ENCODE measurements around the gene CCIN.
"Not testable (repeated sequence)": the region's sequence is repeated elsewhere in the genome, so short reads cannot be mapped to it uniquely, and the experiment has no call there.

The CCIN gene

DNA sequence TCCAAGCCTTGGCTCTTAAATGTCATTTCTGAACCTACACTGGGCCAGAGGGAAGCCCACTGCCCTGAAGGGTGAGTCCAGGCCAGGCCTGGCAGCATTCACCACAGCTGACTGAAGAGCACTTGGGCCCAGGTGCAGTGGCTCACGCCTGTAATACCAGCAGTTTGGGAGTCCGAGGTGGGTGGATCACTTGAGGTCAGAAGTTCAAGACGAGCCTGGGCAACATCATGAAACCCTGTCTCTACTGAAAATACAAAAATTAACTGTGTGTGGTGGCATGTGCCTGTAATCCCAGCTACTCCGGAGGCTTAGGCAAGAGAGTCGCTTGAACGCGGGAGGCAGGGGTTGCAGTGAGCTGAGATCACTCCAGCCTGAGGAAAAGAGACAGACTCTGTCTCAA is 5.1 kb downstream of the CCIN start:
- H3K4me3 Mint-ChIP-seq, result no peak overlapping the region
- H3K27ac Mint-ChIP-seq, result no peak overlapping the region
- H3K27me3 Mint-ChIP-seq, result peaks cover 22% of the 10 kb centered on the region
- peaks cover 12% of the 10 kb centered on the region for H3K4me1 Mint-ChIP-seq (ENCODE audit: low read depth)
- intact Hi-C loops (cut with micrococcal nuclease), result no loop called here
- no peaks in the 10 kb centered on the region for H3K36me3 Mint-ChIP-seq (ENCODE audit: low read depth)
- H3K9me3 Mint-ChIP-seq, result no peaks in the 10 kb centered on the region

DNA sequence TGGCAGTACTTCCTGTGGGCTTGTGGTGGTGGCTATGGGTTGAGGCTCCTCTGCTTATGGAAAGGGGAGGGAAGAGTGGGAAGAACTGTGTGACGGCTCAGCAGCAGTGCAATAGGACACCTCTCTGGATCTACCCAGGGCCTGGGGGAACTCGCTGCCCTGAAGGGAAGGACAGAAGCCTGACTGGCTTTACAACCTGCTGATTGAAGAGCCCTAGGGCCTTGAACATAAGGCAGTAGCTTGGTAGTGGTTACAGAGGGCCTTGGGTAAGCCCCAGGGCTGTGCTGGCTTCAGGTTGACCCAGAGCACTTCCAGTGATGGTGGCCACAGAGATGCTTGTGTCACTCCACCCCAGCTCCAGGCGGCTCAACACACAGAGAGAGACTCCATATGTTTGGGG is 5.5 kb downstream of the CCIN start:
- Mint-ChIP-seq H3K9me3 (no peaks in the 10 kb centered on the region), H3K27ac (no peak overlapping the region), H3K4me3 (no peak overlapping the region), H3K36me3 (ENCODE audit: low read depth) (no peaks in the 10 kb centered on the region), H3K27me3 (peaks cover 18% of the 10 kb centered on the region), H3K4me1 (ENCODE audit: low read depth) (peaks cover 8% of the 10 kb centered on the region)
- intact Hi-C loops (cut with micrococcal nuclease), result no loop called here

DNA sequence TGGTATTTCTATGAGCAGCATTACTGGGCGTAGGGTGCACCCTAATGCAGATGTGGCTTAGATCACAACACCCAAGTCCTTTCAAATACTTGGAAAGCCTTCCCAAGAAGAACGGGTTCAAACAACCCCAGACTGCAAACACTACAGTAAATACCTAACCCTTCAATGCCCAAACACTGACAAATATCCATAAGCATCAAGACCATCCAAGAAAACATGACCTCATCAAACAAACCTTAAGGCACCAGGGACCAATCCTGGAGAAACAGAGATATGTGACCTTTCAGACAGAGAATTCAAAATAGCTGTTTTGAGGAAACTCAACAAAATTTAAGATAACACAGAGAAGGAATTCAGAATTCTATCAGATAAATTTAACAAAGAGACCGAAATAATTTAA is 6.0 kb downstream of the CCIN start:
- H3K27me3 Mint-ChIP-seq, result peaks cover 16% of the 10 kb centered on the region
- H3K4me3 Mint-ChIP-seq; H3K27ac Mint-ChIP-seq; H3K36me3 Mint-ChIP-seq (ENCODE audit: low read depth); intact Hi-C loops (cut with micrococcal nuclease); H3K9me3 Mint-ChIP-seq; H3K4me1 Mint-ChIP-seq (ENCODE audit: low read depth): not testable (repeated sequence)

DNA sequence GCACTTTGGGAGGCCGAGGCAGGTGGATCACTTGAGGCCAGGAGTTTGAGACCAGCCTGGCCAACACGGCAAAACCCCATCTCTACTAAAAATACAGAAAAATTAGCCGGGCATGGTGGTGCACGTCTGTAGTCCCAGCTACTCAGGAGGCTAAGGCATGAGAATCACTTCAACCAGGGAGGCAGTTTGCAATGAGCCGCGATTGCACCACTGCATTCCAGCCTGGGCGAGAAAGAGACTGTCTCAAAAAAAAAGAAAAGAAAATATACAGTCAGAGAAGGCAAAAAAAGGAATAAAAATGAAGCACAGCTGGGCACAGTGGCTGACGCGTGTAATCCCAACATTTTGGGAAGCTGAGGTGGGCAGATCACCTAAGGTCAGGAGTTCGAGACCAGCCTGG is 7.3 kb downstream of the CCIN start:
- H3K4me1 Mint-ChIP-seq (ENCODE audit: low read depth); H3K36me3 Mint-ChIP-seq (ENCODE audit: low read depth); H3K27ac Mint-ChIP-seq; H3K9me3 Mint-ChIP-seq; intact Hi-C loops (cut with micrococcal nuclease); H3K4me3 Mint-ChIP-seq: not testable (repeated sequence)
- peaks cover 13% of the 10 kb centered on the region for H3K27me3 Mint-ChIP-seq

DNA sequence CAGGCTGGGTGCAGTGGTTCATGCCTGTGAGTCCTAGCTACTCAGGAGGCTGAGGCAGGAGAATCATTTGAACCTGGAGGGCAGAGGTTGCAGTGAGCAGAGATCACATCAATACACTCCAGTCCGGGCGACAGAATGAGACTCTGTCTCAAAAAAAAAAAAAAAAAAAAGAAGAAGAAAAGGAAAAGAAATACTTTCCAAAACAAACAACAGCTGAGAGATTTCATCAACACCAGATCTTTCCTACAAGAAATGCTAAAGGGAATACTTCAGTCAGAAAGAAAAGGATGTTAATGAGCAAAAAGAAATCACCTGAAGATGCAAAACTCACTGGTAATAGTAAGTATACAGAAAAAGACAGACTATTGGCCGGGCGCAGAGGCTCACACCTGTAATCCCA is 8.4 kb downstream of the CCIN start:
- no peak overlapping the region for H3K27ac Mint-ChIP-seq
- H3K36me3 Mint-ChIP-seq (ENCODE audit: low read depth), result no peaks in the 10 kb centered on the region
- intact Hi-C loops (cut with micrococcal nuclease), result no loop called here
- no peaks in the 10 kb centered on the region for H3K9me3 Mint-ChIP-seq
- H3K4me1 Mint-ChIP-seq (ENCODE audit: low read depth), result peaks cover 12% of the 10 kb centered on the region
- H3K27me3 Mint-ChIP-seq, result peaks cover 10% of the 10 kb centered on the region
- H3K4me3 Mint-ChIP-seq, result no peak overlapping the region

DNA sequence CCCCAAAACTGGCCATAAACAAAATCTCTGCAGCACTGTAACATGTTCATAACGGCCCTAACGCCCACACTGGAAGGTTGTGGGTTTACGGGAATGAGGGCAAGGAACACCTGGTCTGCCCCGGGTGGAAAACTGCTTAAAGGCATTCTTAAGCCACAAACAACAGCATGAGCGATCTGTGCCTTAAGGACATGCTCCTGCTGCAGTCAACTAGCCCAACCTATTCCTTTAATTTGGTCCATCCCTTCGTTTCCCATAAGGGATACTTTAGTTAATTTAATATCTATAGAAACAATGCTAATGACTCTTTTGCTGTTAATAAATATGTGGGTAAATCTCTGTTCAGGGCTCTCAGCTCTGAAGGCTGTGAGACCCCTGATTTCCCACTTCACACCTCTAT is 11.1 kb downstream of the CCIN start:
- peaks cover 12% of the 10 kb centered on the region for H3K4me1 Mint-ChIP-seq (ENCODE audit: low read depth)
- H3K36me3 Mint-ChIP-seq (ENCODE audit: low read depth); intact Hi-C loops (cut with micrococcal nuclease); H3K9me3 Mint-ChIP-seq; H3K4me3 Mint-ChIP-seq; H3K27ac Mint-ChIP-seq: not testable (repeated sequence)
- H3K27me3 Mint-ChIP-seq, result peaks cover 10% of the 10 kb centered on the region

DNA sequence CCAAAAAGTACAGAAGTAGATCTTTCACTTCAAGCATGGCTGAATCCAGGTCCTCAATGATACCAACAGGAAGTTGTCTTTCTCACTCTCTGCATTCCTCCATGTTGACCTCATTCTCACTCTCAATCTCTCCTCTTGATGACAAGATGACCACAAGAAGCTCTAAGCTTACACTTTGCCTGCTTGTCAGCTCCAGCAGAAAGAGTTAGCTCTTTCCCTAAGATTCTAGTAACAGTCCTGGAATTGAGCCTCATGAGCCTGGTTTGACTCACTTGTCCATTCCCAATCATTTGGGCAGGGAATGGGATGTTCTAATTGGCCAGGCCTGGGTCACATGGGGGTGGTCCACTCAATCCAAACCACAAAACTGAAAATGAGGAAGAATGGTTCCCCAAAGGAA is 18.2 kb downstream of the CCIN start:
- Mint-ChIP-seq H3K36me3 (ENCODE audit: low read depth) (peaks cover 17% of the 10 kb centered on the region), H3K27ac (no peak overlapping the region), H3K9me3 (no peaks in the 10 kb centered on the region), H3K4me3 (no peak overlapping the region), H3K27me3 (peaks cover 7% of the 10 kb centered on the region), H3K4me1 (ENCODE audit: low read depth) (peaks cover 30% of the 10 kb centered on the region)
- intact Hi-C loops (cut with micrococcal nuclease), result no loop called here

DNA sequence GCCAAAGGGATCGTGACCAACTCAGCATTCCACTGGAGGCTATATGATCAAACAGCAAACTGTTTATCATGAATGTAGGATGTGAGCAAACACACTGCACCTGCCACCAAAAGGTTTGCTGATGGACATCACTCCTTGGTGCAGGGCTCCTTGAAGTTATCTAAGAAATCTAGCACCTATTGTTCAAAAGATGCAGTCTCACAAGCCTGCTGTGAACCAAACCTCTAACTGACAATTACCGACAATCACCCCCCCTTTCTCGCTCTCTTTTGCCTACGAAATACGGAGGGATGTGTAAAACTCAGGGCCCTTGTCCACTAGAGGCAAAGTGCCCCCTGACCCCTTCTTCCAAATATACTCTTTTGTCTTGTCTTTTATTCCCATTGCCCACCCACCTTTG is 19.0 kb downstream of the CCIN start:
- Mint-ChIP-seq H3K9me3 (no peaks in the 10 kb centered on the region), H3K36me3 (ENCODE audit: low read depth) (peaks cover 18% of the 10 kb centered on the region), H3K27me3 (peaks cover 6% of the 10 kb centered on the region), H3K4me3 (no peak overlapping the region), H3K27ac (no peak overlapping the region), H3K4me1 (ENCODE audit: low read depth) (peaks cover 35% of the 10 kb centered on the region)
- intact Hi-C loops (cut with micrococcal nuclease), result no loop called here

DNA sequence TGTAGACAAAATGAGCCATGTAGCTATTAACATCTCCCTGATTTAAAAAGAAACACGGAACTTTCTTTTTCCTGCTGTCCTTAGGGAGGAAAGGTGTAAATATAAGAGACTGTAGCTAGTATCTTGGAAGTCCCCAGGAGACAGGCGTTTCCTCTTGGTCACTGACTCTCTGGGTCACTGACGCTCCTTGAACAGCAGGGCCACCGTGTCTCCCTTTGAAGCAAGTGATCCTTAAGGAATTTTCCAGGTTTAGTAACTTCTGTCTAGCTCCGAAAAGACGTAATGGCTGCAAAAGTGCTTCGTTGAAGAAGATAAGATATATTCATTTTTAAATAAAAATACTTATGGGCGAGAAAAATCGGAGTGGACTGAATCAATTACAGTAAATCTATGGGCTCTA is 20.8 kb downstream of the CCIN start:
- Mint-ChIP-seq H3K27me3 (peaks cover 6% of the 10 kb centered on the region), H3K27ac (peak overlapping the region; percentile 93), H3K36me3 (ENCODE audit: low read depth) (peaks cover 35% of the 10 kb centered on the region), H3K4me1 (ENCODE audit: low read depth) (peaks cover 53% of the 10 kb centered on the region), H3K4me3 (peak overlapping the region; percentile 66), H3K9me3 (no peaks in the 10 kb centered on the region)
- intact Hi-C loops (cut with micrococcal nuclease), result loop anchor here (2.0 to 5.0 kb wide), 2 partner anchors 39 to 67 kb away; partner anchors contain the start of gene GNE

DNA sequence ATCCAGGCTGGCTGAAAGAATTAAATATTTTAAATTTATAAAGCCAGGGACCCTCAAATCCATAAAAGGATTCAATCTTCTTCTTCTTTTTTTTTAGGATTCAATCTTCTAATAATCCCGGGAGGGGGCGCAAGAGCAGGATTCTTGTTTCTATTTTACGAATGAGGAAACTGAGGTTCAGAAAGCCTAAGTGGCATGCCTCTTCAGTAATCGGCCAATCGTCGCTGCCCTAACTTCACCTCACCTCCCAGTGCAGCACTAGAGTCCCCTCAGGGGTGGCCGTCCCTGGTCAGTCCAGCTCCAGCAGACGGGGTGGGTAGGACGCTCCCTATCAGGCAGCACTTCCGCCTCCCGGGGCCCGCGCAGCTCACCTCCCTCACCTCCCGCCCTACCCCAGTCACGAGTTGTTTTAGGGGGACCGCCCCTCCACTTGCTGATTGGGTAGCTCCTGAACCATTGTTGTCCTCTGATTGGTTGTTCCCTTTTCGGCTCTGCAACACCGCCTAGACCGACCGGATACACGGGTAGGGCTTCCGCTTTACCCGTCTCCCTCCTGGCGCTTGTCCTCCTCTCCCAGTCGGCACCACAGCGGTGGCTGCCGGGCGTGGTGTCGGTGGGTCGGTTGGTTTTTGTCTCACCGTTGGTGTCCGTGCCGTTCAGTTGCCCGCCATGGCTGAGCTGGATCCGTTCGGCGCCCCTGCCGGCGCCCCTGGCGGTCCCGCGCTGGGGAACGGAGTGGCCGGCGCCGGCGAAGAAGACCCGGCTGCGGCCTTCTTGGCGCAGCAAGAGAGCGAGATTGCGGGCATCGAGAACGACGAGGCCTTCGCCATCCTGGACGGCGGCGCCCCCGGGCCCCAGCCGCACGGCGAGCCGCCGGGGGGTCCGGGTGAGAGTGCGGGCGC is 21.5 kb downstream of the CCIN start, which contains the start of gene CLTA:
CLTA (plus strand) TSS at position 534 of the 902 bp plus-strand sequence; CDS start at position 670, 136 bp downstream.
- intact Hi-C loops (cut with micrococcal nuclease), result loop anchor here (2.0 to 5.0 kb wide), 2 partner anchors 40 to 67 kb away; partner anchors contain the start of gene GNE

DNA sequence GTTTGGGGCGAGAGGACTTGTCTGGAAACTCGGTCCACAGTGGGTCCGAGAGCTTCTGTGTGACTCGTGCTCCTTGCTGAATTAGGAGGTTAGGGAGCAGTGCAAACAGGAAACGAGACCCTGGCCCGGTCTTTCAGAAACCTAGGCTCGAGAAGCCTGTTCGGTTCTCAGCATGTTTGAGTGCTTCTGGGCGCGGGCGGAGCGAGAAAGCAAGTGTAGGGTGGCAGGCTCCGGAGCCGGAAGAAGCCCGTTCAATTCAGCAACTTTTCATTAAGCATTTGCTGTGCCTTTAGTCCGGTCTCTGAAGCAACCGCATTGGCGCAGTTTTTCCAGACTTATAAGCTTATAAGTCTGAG is 22.1 kb downstream of the CCIN start:
- Mint-ChIP-seq H3K4me1 (ENCODE audit: low read depth) (peaks cover 57% of the 10 kb centered on the region), H3K27me3 (peaks cover 6% of the 10 kb centered on the region), H3K36me3 (ENCODE audit: low read depth) (peaks cover 48% of the 10 kb centered on the region), H3K4me3 (peak overlapping the region; percentile 84), H3K9me3 (no peaks in the 10 kb centered on the region), H3K27ac (peak overlapping the region; percentile 93)
- intact Hi-C loops (cut with micrococcal nuclease), result loop anchor here (2.0 to 5.0 kb wide), 2 partner anchors 40 to 66 kb away; partner anchors contain the start of gene GNE

More for the DNA sequence above, 21.5 kb downstream of the CCIN start, which contains the start of gene CLTA:
- Mint-ChIP-seq H3K4me1 (ENCODE audit: low read depth) (peaks cover 57% of the 10 kb centered on the region), H3K27ac (peak within 1 kb of the TSS; percentile 93), H3K27me3 (peaks cover 6% of the 10 kb centered on the region), H3K4me3 (peak within 1 kb of the TSS; percentile 84), H3K9me3 (no peaks in the 10 kb centered on the region), H3K36me3 (ENCODE audit: low read depth) (peaks cover 42% of the 10 kb centered on the region)

DNA sequence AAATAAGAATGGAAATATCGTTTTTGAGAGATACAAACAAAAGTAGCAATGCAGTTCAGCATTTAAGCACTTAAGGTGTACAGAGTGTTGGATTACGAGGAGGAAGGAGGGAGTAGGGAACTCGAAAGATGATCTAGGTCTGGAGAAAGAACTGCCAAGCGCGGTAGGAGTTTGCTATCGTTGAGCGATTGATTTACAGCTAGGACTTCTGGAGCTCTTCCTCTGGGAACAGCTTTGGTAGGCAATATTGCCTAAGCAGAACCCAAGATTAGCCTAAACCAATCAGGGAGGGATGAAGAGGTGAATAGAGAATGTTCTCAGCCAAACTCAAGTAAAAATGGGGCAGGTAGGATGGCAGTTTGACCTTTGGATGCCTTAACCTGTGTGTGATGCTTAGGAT is 22.5 kb downstream of the CCIN start:
- intact Hi-C loops (cut with micrococcal nuclease), result loop anchor here (2.0 to 5.0 kb wide), 2 partner anchors 41 to 66 kb away; partner anchors contain the start of gene GNE
- H3K4me3 Mint-ChIP-seq, result peak overlapping the region; percentile 84
- peaks cover 6% of the 10 kb centered on the region for H3K27me3 Mint-ChIP-seq
- peaks cover 52% of the 10 kb centered on the region for H3K36me3 Mint-ChIP-seq (ENCODE audit: low read depth)
- peak overlapping the region; percentile 93 for H3K27ac Mint-ChIP-seq
- no peaks in the 10 kb centered on the region for H3K9me3 Mint-ChIP-seq
- H3K4me1 Mint-ChIP-seq (ENCODE audit: low read depth), result peaks cover 57% of the 10 kb centered on the region

DNA sequence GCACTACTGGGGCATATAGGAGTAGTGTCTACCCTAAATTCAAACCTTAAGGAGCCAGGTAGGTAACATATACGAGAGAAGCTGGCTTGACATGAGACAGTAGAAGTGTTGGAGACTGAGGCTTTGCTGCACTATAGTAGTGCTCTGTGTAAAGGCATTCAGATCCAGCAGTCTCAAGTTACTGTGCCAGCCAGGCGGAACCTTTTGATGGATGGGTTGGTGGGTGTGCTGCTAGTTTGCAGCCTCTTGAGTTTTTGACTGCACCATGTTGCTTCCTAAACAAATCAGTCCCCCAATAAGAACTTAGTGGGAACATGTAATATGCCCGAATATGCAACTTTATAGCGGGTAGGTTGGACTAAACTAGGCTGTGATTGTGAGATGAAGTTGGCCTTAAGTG is 23.0 kb downstream of the CCIN start:
- Mint-ChIP-seq H3K27ac (peak overlapping the region; percentile 93), H3K4me1 (ENCODE audit: low read depth) (peaks cover 57% of the 10 kb centered on the region)
- intact Hi-C loops (cut with micrococcal nuclease), result loop anchor here (5.0 kb wide), 1 partner anchor 65 kb away; the partner anchor contains the start of gene GNE

DNA sequence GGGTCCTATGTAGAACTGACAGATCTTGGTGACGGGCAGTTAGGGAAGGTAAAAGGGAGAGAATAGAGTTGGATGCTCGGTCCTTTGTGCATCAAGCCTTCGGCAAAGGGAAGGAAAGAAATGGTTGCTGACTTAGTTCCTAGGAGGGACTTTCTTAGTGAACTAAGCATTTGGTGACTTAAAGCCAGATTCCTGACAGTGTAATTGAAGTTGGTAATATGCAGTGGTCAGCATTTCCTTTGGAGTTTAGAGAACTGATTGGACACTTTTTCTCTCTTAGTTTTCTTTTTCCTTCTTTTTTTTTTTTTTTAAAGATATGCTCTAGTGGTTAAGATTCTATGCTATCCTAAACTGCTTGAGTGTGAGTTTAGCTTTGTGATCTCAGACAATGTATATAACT is 23.8 kb downstream of the CCIN start:
- Mint-ChIP-seq H3K4me3 (peak overlapping the region; percentile 84), H3K27me3 (peaks cover 3% of the 10 kb centered on the region), H3K9me3 (no peaks in the 10 kb centered on the region), H3K27ac (peak overlapping the region; percentile 93), H3K36me3 (ENCODE audit: low read depth) (peaks cover 66% of the 10 kb centered on the region), H3K4me1 (ENCODE audit: low read depth) (peaks cover 50% of the 10 kb centered on the region)
- intact Hi-C loops (cut with micrococcal nuclease), result loop anchor here (5.0 kb wide), 1 partner anchor 64 kb away; the partner anchor contains the start of gene GNE

More for the DNA sequence above, 23.0 kb downstream of the CCIN start:
- H3K27me3 Mint-ChIP-seq, result peaks cover 6% of the 10 kb centered on the region
- H3K9me3 Mint-ChIP-seq, result no peaks in the 10 kb centered on the region
- H3K36me3 Mint-ChIP-seq (ENCODE audit: low read depth), result peaks cover 58% of the 10 kb centered on the region
- peak overlapping the region; percentile 84 for H3K4me3 Mint-ChIP-seq
